GM21360 (cell line): Measurements from ENCODE around the gene EMC7.
"Not testable (repeated sequence)": the region's sequence is repeated elsewhere in the genome, so short reads cannot be mapped to it uniquely, and the experiment has no call there.

Experiments
- ATAC-seq: cut with Tn5 transposase; IDR thresholded peaks from one replicate; pipeline ENCODE4 v1.9.1; 2021; ENCODE audit warnings: mild to moderate bottlenecking, moderate library complexity; ENCODE audit not compliant: unreplicated experiment

EMC7 gene

DNA sequence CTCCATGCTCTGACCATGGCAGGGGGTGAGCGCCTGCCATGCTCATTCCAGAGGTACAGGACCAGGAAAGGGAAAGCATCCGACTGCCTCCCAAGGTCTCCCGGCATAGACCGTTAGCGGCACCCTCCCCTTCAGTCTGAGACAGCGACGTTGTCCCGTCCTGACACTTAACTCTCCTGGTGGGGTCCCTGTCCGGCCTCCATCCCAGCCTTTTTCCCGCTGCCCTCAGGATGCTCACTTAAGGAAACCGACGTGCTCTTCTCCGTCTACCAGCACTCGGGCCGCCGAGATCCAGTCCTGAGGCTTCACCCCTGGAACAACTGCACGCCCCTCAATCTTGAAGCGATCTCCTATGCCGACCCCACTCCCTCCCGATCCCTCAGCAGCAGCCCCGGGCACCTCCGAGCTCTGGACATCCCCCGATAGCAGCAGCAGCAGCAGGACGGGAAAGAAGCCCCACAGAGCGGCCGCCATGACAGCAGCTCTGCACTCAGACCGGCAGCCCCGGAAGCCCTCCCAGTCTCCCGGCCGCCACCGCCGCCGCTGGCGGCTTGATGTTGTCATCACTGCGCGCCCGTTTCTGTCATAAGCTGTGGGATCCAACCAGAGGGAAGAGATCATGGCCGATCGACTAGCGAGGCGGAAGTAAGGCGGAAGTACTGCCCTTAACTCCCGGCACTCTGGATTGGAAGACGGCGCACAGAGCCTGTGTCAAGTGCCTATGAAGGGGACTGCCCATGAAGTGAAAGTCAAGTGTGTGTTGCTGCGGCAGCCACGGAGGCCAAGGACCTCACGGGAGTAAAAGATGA lies at the start of gene EMC7, which contains the start of gene PGBD4:
TSS of gene EMC7 (minus strand) at position 497 of the 809 bp plus-strand sequence. CDS start at position 474, 23 bp downstream.
TSS of gene PGBD4 (plus strand) at position 718 of the 809 bp plus-strand sequence. CDS start 449 bp downstream, outside the sequence.
- ATAC-seq, result peak; percentile 94

GRCh38 chr15:34147371-34148140 lies 45.9 kb upstream of the EMC7 start:
- ATAC-seq, result no peak

- no peak for ATAC-seq
Measured at GRCh38 chr15:34133511-34133910, 31.8 kb upstream of the EMC7 start.

GRCh38 chr15:34132881-34133280 lies 31.2 kb upstream of the EMC7 start:
- no peak for ATAC-seq

- no peak for ATAC-seq
Measured at GRCh38 chr15:34128898-34129297, 27.2 kb upstream of the EMC7 start.

DNA sequence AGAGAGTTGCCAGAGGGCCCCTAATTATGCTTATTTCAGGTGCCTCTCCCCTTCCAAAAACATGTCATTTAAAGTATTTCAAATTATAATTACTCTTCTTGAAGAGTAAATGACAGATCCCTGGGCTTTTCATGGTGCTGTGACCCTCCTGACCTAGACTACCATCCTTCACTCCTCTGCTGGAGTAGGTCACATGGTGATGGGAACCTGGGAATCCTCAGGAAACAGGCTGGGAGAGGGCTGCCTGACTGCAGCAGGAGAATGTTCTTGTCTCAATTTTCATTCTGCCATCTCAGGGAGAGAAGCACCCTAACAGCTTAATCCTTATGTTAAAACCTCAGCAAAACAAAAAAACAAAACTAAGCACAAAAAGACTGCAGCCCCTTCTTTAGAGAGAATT lies 24.9 kb upstream of the EMC7 start:
- no peak for ATAC-seq

- no peak for ATAC-seq
Measured at GRCh38 chr15:34125945-34126344, 24.3 kb upstream of the EMC7 start.

DNA sequence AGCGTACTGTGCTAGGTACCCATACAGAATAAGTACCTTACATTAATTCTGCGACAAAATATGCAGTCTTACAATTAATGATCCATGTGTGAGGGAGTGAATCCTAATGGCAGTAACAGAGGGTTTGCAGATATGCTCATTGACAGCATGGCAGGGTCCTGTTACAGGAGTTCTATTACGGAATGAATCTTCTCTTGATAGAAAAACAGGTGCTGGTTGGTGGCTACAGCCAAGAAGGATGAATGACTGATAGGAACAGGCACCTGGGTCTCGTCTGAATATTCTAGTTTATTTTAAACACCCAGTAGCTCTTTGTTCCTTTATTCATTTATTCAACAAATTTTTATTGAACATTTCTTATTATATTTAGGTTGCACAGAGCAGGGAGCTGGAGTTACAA lies 23.0 kb upstream of the EMC7 start:
- ATAC-seq, result no peak

DNA sequence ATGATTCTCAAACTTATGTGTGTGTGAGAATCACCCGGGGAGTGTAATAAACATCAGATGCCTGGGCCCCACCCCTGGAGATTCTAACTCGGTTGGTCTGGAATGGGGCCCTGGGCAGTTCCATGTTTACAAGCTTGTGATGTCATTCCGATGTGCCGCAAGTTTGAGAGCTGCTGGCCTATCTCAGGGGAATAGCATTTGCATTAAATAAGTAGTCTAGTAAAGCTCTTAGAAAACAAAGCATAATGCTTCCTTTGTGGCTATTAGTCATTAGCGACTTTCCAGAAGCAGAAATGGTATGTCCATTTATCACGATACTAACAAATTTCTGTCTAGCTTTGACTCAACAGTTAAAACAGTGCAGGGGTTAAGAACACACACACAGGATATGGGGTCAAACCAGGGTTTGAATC lies 21.1 kb upstream of the EMC7 start:
- no peak for ATAC-seq

DNA sequence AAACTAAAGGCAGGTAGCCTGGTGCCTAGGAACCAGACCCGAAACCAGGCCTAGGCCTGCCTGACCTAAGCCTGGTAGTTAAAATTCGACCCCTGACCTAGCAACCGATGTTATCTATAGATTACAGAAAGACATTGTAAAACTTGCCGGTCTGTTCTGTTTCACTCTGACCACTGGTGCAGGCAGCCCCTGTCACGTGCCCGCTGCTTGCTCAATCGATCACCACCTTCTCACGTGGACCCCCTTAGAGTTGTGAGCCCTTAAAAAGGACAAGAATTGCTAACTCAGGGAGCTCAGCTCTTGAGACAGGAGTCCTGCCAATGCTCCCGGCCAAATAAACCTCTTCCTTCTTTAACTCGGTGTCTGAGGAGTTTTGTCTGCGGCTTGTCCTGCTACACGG lies 20.1 kb upstream of the EMC7 start:
- ATAC-seq, result not testable (repeated sequence)

- ATAC-seq, result not testable (repeated sequence)
Measured at GRCh38 chr15:34120420-34120819, 18.8 kb upstream of the EMC7 start.

GRCh38 chr15:34119291-34119690 lies 17.6 kb upstream of the EMC7 start:
- no peak for ATAC-seq

GRCh38 chr15:34116620-34117019 lies 15.0 kb upstream of the EMC7 start:
- no peak for ATAC-seq

DNA sequence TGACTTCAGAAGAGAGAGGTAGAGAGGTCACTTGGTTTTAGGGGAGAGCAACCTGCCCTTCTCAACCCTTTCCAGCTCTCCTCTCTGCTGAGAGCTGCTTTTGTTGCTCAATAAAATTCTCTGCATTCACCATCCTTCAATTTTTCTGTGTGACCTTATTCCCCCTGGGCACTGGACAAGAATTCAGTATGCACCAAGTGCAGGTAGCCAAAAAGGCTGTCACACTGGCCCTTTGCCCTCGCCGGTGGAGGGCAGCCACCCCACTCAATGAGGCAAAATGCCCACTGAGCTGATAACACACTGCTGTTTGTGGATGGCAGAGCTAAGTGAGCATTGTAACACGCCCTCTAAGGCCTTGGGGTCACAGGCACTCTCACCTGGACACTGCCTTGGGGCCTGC lies 13.1 kb upstream of the EMC7 start:
- ATAC-seq, result no peak

GRCh38 chr15:34114215-34114614 lies 12.6 kb upstream of the EMC7 start:
- ATAC-seq, result no peak

- no peak for ATAC-seq
Measured at GRCh38 chr15:34111488-34111887, 9.8 kb upstream of the EMC7 start.

- ATAC-seq, result no peak
Measured at GRCh38 chr15:34109797-34110663, 8.4 kb upstream of the EMC7 start.

DNA sequence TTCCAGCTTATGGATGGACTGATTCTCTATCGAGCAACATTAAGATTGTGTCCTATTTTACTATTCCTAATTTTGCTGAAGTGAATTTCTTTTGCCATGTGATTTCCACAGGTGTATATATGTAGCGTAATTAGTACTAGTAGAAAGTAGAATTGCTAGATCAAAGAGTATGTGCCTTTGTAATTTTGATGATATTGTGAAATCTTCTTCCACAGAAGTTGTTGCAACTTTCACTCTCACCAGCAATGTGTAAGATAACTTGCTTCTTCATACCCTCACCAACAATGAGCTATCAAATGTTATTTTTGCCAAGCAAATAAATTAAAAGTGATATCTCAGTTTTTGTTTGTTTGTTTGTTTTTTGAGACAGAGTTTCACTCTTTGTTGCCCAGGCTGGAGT lies 5.7 kb upstream of the EMC7 start:
- no peak for ATAC-seq

- ATAC-seq, result no peak
Measured at GRCh38 chr15:34106423-34106822, 4.8 kb upstream of the EMC7 start.

DNA sequence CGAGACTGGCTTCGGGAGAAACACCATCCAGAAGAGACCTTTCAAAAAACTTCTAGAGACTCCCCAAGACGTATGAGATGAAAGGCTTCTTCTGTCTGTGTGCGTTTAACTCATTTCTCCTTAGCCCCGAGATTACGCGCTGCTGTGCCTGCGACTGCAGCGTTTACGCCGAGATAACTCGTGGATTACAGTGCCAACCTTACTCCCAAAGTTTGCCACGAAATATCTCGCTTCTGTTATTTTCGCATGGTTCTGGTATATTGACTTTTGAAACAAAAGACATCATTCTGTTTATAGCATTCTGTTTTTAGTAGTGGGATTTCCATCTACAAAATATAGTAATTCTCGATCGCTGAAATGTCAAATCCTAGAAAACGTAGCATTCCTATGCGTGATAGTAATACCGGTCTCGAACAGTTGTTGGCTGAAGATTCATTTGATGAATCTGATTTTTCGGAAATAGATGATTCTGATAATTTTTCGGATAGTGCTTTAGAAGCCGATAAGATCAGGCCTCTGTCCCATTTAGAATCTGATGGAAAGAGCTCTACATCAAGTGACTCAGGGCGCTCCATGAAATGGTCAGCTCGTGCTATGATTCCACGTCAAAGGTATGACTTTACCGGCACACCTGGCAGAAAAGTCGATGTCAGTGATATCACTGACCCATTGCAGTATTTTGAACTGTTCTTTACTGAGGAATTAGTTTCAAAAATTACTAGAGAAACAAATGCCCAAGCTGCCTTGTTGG lies 688 bp upstream of the EMC7 start:
- peak; percentile 19 for ATAC-seq
